D721Med (cell line): ENCODE measurements around the gene FIG4.

Experiments
- DNase-seq: peaks from one replicate; pipeline ENCODE4 v3.0.0; 2011; ENCODE audit warnings: low spot score; ENCODE audit not compliant: insufficient read length
- FAIRE-seq: peaks from 2 replicates; lab custom pipeline; 2011; peaks lifted over from hg19 to GRCh38; lab: Jason Lieb, UNC
- TF ChIP-seq, protein P1 (sequence below): IDR thresholded peaks from 2 replicates; pipeline ENCODE4 v1.5.1; 2012; ENCODE audit warnings: mild to moderate bottlenecking, control low read depth; ENCODE audit not compliant: insufficient read depth; ENCODE audit errors: missing control alignments

The FIG4 gene

GRCh38 chr6:109804020-109804419 is 112.9 kb downstream of the FIG4 start:
- DNase-seq (no peak), FAIRE-seq (no peak)
- TF ChIP-seq, protein P1, sequence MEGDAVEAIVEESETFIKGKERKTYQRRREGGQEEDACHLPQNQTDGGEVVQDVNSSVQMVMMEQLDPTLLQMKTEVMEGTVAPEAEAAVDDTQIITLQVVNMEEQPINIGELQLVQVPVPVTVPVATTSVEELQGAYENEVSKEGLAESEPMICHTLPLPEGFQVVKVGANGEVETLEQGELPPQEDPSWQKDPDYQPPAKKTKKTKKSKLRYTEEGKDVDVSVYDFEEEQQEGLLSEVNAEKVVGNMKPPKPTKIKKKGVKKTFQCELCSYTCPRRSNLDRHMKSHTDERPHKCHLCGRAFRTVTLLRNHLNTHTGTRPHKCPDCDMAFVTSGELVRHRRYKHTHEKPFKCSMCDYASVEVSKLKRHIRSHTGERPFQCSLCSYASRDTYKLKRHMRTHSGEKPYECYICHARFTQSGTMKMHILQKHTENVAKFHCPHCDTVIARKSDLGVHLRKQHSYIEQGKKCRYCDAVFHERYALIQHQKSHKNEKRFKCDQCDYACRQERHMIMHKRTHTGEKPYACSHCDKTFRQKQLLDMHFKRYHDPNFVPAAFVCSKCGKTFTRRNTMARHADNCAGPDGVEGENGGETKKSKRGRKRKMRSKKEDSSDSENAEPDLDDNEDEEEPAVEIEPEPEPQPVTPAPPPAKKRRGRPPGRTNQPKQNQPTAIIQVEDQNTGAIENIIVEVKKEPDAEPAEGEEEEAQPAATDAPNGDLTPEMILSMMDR, result no peak

DNA sequence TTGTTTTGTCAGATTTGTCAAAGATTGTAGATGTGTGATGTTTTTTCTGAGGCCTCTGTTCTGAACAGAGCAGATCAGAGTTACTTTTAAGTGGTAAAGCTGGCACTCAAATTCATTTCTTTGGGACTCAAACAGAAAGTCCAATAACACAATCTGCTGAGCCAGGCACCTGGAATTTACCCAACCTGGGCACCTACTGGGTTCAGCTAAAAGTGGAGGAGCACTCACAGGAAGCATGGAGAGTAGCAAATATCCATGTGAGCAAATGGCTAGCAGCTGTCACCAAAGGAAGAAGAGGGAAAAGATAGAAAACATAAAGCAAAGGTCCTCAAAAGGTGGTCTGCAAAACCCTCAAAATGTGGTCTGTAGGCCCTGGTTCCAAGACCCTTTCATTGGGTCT is 116.8 kb downstream of the FIG4 start:
- FAIRE-seq, result no peak
- TF ChIP-seq, protein P1, result no peak

GRCh38 chr6:109808837-109809236 is 117.7 kb downstream of the FIG4 start:
- FAIRE-seq, result no peak
- TF ChIP-seq, protein P1, result no peak
- no peak for DNase-seq

More for the DNA sequence above, 116.8 kb downstream of the FIG4 start:
- no peak for DNase-seq

- DNase-seq, result no peak
- TF ChIP-seq, protein P1, result no peak
- FAIRE-seq, result no peak
Observed at GRCh38 chr6:109815054-109815453, 124.0 kb downstream of the FIG4 start.

DNA sequence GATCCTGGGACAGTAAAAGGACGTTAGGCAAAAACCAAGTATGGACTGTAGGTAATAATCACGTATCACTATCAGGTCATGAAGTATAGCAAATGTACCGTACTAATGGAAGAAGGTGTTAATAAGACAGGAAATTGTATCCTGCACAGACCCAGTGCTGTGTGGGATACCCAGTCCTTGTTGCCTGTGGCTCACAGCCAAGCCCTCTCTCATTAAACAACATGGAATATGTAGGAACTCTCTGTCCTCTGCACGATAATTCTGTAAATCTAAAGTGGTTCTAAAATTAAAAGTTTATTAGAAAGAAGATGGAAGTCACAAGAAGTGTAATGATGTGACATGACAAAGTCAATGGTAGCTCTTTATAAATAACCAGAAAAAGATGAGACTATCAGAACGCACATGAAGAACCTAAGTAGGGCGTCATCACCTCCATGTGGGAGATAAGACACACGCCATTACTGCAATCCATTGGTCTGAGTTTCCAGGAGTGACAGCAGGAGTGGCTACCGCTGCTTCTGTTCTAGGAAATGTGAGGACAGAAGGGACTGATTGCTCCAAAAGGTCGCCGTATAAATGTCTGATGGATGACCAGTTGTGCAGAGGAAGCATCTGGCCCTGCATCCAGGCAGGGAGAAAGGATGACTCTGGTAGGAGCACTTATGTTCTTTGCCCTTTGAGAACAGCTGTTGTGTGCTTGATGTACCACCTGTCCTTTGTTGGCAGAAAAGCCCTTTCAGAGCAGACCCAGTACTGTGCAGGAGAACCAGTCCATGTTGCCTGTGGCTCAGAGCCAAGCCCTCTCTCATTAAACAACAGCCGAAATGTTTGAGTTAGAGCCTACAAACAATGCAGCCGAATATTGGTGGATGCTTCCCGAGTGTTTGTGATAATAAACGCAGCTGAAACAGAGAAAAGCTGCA is 125.6 kb downstream of the FIG4 start:
- DNase-seq, result no peak
- FAIRE-seq, result no peak
- TF ChIP-seq, protein P1, result no peak

DNA sequence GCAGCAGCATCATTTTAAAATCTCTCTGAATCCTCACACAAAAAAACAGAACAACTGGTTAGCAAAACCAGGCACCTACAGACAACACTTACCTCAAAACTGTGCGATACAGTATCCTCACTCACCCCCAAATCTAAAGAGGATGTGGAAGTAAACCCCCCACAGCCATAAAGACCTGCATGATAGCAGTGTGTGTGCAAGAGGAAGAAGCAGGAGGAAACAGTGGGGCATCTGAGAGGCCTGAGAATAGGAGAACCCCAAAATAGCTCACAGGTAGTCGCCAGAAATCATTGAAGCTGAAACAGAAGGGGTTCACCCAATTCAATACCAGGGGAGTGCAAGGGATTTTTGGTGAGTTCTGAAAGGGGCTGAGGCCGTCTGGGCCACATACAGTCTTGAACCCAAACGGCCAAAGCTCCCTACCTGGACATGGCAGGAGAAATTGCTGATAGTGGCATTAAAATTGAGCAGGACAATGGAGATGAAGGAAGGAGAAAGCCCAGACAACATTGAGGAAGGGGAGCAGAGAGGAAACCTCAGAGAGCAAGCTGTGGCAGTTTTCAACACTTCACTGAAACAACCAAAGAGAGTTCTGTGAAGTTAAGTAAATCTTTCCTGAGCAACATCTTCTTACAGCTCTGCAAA is 129.7 kb downstream of the FIG4 start:
- no peak for DNase-seq
- FAIRE-seq, result no peak
- TF ChIP-seq, protein P1, result no peak
